HUES48 (cell line): ENCODE data around the gene IFITM10.

Source experiments
- H3K27ac ChIP-seq: one replicate; pipeline ENCODE4 v1.7.0; 2013; ENCODE audit warnings: low read depth, low read length, inconsistent platforms
- H3K27me3 ChIP-seq: 2 replicates; pipeline ENCODE4 v1.6.1; 2013; ENCODE audit warnings: mild to moderate bottlenecking, low read length; ENCODE audit not compliant: control insufficient read depth, insufficient read depth
- H3K36me3 ChIP-seq: 2 replicates; pipeline ENCODE4 v1.6.1; 2013; ENCODE audit warnings: low read length; ENCODE audit not compliant: control insufficient read depth, insufficient read depth
- H3K4me1 ChIP-seq: 2 replicates; pipeline ENCODE4 v1.6.1; 2013; ENCODE audit warnings: mild to moderate bottlenecking, low read length; ENCODE audit not compliant: control insufficient read depth, insufficient read depth
- H3K4me3 ChIP-seq: 2 replicates; pipeline ENCODE4 v1.5.1; 2013; ENCODE audit warnings: mild to moderate bottlenecking, low read depth, low read length
- H3K9ac ChIP-seq: 2 replicates; pipeline ENCODE4 v1.6.1; 2013; ENCODE audit warnings: mild to moderate bottlenecking, low read depth, low read length, moderate library complexity
- H3K9me3 ChIP-seq: 2 replicates; pipeline ENCODE4 v1.6.1; 2013; ENCODE audit warnings: low read length; ENCODE audit not compliant: control insufficient read depth, insufficient read depth

IFITM10 gene

DNA sequence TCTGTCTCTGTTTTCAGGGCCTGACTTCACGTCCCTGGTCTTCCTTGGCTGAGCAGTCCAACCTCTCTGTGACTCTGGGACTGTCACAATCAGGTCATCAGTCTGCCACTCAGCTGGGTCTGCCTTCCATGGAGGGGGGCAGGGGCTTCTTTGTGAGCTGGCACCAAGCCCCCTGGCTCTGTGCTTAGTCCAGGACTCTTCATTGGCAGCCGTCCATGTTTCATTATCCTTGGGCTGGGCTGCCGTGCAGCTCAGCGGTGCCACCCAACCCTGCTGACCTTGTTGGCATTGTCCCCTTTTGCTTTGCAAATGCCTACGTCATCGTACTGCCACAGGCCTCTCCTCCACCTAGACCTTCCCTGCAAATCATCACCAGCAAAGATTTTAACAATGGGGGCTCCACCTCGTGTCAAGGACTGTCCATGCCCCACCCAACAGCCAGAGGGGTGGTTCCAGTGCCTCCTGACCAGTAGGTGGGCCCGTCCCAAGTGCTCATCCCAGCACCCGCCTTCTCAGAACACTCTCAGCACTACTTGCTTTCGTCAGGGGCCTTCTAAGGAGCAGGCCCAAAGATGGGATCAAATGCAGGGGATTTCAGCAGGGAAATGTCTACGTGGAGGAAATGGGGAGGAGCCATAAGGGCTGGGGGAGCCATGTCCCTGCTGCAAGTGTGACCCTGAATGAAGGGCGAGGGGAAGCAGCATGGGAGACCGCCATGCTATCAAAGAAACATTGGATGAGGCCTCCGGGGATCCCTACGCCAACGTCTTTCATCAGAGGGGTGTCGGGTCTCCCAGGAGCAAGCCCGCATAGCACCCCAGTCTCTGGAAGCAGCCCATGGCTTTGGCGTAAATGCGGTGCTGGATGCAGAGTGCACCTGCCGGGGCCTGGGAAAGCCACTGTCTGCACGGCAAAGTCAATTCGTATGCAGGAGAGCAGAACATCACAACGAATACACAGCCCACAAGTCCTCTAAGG lies 35.2 kb downstream of the IFITM10 start:
- no peaks in the 10 kb centered on the region for H3K27me3 ChIP-seq
- H3K9me3 ChIP-seq = no peaks in the 10 kb centered on the region
- H3K4me3 ChIP-seq = no peak overlapping the region
- H3K9ac ChIP-seq = no peak overlapping the region
- no peak overlapping the region for H3K27ac ChIP-seq
- H3K36me3 ChIP-seq = no peaks in the 10 kb centered on the region
- no peaks in the 10 kb centered on the region for H3K4me1 ChIP-seq

GRCh38 chr11:1708716-1709115 lies 41.7 kb downstream of the IFITM10 start:
- Histone ChIP-seq H3K27me3 (peaks cover 7% of the 10 kb centered on the region; the same call in 1 of the 2 replicates), H3K9ac (no peak overlapping the region), H3K4me1 (no peaks in the 10 kb centered on the region), H3K27ac (no peak overlapping the region), H3K36me3 (no peaks in the 10 kb centered on the region), H3K4me3 (no peak overlapping the region), H3K9me3 (0 out of 2 replicates have a peak, but pooled peaks cover 11% of the 10 kb centered on the region)

- no peaks in the 10 kb centered on the region for H3K36me3 ChIP-seq
- H3K27me3 ChIP-seq = peaks cover 7% of the 10 kb centered on the region; the same call in 1 of the 2 replicates
- H3K9me3 ChIP-seq = 0 out of 2 replicates have a peak, but pooled peaks cover 11% of the 10 kb centered on the region
- no peak overlapping the region for H3K27ac ChIP-seq
- H3K4me1 ChIP-seq = no peaks in the 10 kb centered on the region
- H3K9ac ChIP-seq = no peak overlapping the region
- H3K4me3 ChIP-seq = no peak overlapping the region
Observed at GRCh38 chr11:1707751-1708150, 42.6 kb downstream of the IFITM10 start.

GRCh38 chr11:1706634-1707400 lies 43.6 kb downstream of the IFITM10 start:
- Histone ChIP-seq H3K27ac (no peak overlapping the region), H3K4me3 (no peak overlapping the region), H3K36me3 (no peaks in the 10 kb centered on the region), H3K27me3 (peaks cover 7% of the 10 kb centered on the region; the same call in 1 of the 2 replicates), H3K9me3 (0 out of 2 replicates have a peak, but pooled peaks cover 11% of the 10 kb centered on the region), H3K9ac (no peak overlapping the region), H3K4me1 (no peaks in the 10 kb centered on the region)

- Histone ChIP-seq H3K9me3 (0 out of 2 replicates have a peak, but pooled peaks cover 11% of the 10 kb centered on the region), H3K4me1 (no peaks in the 10 kb centered on the region), H3K9ac (no peak overlapping the region), H3K4me3 (no peak overlapping the region), H3K27me3 (peaks cover 7% of the 10 kb centered on the region; the same call in 1 of the 2 replicates), H3K27ac (no peak overlapping the region), H3K36me3 (no peaks in the 10 kb centered on the region)
Observed at GRCh38 chr11:1705126-1706052, 45.0 kb downstream of the IFITM10 start.

GRCh38 chr11:1703146-1703545 lies 47.2 kb downstream of the IFITM10 start:
- 0 out of 2 replicates have a peak, but pooled peaks cover 11% of the 10 kb centered on the region for H3K9me3 ChIP-seq
- no peaks in the 10 kb centered on the region for H3K4me1 ChIP-seq
- H3K4me3 ChIP-seq = no peak overlapping the region
- no peaks in the 10 kb centered on the region for H3K36me3 ChIP-seq
- no peak overlapping the region for H3K27ac ChIP-seq
- H3K27me3 ChIP-seq = peaks cover 5% of the 10 kb centered on the region; the same call in 1 of the 2 replicates
- no peak overlapping the region for H3K9ac ChIP-seq

DNA sequence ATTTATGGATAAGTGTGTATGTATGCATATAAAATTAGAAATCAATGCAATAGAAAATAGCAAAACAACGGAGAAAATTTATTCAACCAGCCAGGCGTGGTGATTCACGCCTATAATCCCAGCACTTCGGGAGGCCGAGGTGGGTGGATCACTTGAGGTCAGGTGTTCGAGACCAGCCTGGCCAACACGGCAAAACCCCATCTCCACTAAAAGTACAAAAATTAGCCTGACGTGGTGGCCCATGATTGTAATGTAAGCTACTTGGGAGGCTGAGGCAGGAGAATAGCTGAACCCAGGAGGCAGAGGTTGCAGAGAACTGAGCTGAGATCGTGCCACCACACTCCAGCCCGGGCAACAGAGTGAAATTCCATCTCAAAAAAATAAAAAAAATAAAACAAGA lies 47.9 kb downstream of the IFITM10 start:
- H3K27ac ChIP-seq = no peak overlapping the region
- H3K9ac ChIP-seq = no peak overlapping the region
- H3K4me3 ChIP-seq = no peak overlapping the region
- H3K36me3 ChIP-seq = no peaks in the 10 kb centered on the region
- H3K9me3 ChIP-seq = 0 out of 2 replicates have a peak, but pooled peaks cover 11% of the 10 kb centered on the region
- no peaks in the 10 kb centered on the region for H3K27me3 ChIP-seq
- H3K4me1 ChIP-seq = no peaks in the 10 kb centered on the region

DNA sequence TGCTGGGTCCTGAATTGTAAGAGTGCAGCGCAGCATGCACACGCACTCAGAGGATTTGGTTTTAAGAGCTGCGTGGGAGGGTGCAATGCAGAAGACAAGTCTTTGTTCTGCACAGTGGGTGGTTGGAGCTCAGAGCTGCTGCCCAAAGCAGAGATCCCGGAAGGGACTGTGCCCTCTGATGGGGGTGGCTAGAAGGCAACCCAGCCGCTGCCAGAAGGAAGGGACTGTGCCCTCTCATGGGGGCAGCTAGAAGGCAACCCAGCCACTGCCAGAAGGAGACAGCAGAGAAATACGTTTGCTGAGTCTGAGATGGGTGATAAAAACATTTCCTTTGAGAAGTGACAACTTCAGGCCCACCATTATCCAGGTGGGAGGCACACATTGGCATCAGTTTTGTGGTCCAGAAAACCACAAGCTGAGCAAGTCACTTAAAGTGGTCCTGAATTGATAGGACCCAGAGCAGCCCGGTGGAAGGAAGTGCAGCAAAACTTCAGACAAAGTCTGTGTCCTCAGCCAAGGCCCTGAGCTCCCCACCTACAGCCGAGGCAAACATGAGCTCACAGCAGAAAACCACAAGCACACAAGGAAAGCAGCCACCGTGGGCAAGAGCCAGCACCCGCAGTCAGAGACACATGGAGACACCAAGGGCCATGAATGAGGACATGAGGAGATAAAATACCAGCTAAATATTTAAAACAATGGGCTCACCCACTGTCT lies 49.1 kb downstream of the IFITM10 start:
- H3K4me1 ChIP-seq = no peaks in the 10 kb centered on the region
- no peak overlapping the region for H3K9ac ChIP-seq
- no peak overlapping the region for H3K27ac ChIP-seq
- no peaks in the 10 kb centered on the region for H3K36me3 ChIP-seq
- H3K4me3 ChIP-seq = no peak overlapping the region
- H3K9me3 ChIP-seq = 0 out of 2 replicates have a peak, but pooled peaks cover 6% of the 10 kb centered on the region
- no peaks in the 10 kb centered on the region for H3K27me3 ChIP-seq

DNA sequence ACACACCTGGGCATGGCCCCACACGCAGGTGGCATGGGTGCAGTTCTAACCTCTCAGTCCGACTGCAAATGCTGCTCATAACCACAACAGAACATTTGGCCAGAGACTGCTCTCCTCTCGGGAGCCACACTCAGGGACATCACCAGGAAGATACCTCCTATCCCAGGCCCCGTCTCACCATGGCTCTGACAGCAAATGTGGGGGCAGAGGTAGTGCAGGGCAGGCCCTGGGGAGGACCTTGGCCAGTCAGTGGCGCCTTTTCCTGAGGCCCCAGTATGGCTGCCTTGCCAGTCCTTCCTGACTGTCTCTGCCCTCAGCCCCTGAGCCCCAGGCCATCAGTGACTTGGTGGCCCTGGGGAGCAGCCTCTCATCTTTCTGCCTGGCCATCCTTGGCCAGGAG lies 50.6 kb downstream of the IFITM10 start:
- H3K36me3 ChIP-seq = no peaks in the 10 kb centered on the region
- H3K9ac ChIP-seq = no peak overlapping the region
- H3K4me3 ChIP-seq = no peak overlapping the region
- H3K4me1 ChIP-seq = no peaks in the 10 kb centered on the region
- H3K9me3 ChIP-seq = no peaks in the 10 kb centered on the region
- H3K27ac ChIP-seq = no peak overlapping the region
- no peaks in the 10 kb centered on the region for H3K27me3 ChIP-seq
